Stimulated activated CD4-positive, alpha-beta T cell treated with anti-CD3 and anti-CD28 coated beads, Interleukin-15, amount 100 ng/mL, for 48 hours (primary cell): ENCODE results near the gene ANKRD22.
A peak's percentile ranks its signal among the peaks of the same experiment; 100 is the strongest.

ENCODE experiments used
- DNase-seq, 2 donors: peaks; one replicate each; pipeline ENCODE4 v3.0.0-alpha.2; 2020; ENCODE audit warnings: low read depth in 2 of 2

The ANKRD22 gene

GRCh38 chr10:88835096-88835909 is 16.3 kb downstream of the ANKRD22 start:
- DNase-seq: peak; percentile 67 to 84

GRCh38 chr10:88833723-88834122 is 17.9 kb downstream of the ANKRD22 start:
- no peak for DNase-seq

GRCh38 chr10:88833156-88833555 is 18.5 kb downstream of the ANKRD22 start:
- no peak for DNase-seq

GRCh38 chr10:88832376-88832775 is 19.3 kb downstream of the ANKRD22 start:
- no peak for DNase-seq

- DNase-seq: peak in 1 of 2 donors; percentile 23
Observed at GRCh38 chr10:88831709-88832108, 19.9 kb downstream of the ANKRD22 start.

GRCh38 chr10:88830643-88831268 is 20.9 kb downstream of the ANKRD22 start:
- DNase-seq: no peak

- DNase-seq: no peak
Observed at GRCh38 chr10:88828310-88828709, 23.3 kb downstream of the ANKRD22 start.

- no peak for DNase-seq
Observed at GRCh38 chr10:88827671-88828070, 24.0 kb downstream of the ANKRD22 start.

GRCh38 chr10:88826388-88826787 is 25.3 kb downstream of the ANKRD22 start:
- no peak for DNase-seq

- DNase-seq: no peak
Observed at GRCh38 chr10:88820748-88821401, 30.8 kb downstream of the ANKRD22 start.

GRCh38 chr10:88819290-88819689 is 32.4 kb downstream of the ANKRD22 start:
- no peak for DNase-seq

GRCh38 chr10:88813200-88813599 is 38.4 kb downstream of the ANKRD22 start:
- no peak for DNase-seq

GRCh38 chr10:88810196-88810961 is 41.3 kb downstream of the ANKRD22 start:
- no peak for DNase-seq

- no peak for DNase-seq
Observed at GRCh38 chr10:88809621-88810020, 42.0 kb downstream of the ANKRD22 start.

- DNase-seq: no peak
Observed at GRCh38 chr10:88805924-88806323, 45.7 kb downstream of the ANKRD22 start.

GRCh38 chr10:88805361-88805760 is 46.3 kb downstream of the ANKRD22 start:
- DNase-seq: no peak

GRCh38 chr10:88804083-88804812 is 47.4 kb downstream of the ANKRD22 start:
- DNase-seq: no peak

GRCh38 chr10:88803641-88804040 is 48.0 kb downstream of the ANKRD22 start:
- DNase-seq: no peak

GRCh38 chr10:88802523-88803285 is 48.9 kb downstream of the ANKRD22 start, which contains the start of gene LIPM:
Gene LIPM, plus strand, starts transcription at chr10:88802730. Its CDS starts 167 bp downstream, at chr10:88802897.
- no peak for DNase-seq
